ENCODE results near the gene OLA1.

The OLA1 gene

DNA sequence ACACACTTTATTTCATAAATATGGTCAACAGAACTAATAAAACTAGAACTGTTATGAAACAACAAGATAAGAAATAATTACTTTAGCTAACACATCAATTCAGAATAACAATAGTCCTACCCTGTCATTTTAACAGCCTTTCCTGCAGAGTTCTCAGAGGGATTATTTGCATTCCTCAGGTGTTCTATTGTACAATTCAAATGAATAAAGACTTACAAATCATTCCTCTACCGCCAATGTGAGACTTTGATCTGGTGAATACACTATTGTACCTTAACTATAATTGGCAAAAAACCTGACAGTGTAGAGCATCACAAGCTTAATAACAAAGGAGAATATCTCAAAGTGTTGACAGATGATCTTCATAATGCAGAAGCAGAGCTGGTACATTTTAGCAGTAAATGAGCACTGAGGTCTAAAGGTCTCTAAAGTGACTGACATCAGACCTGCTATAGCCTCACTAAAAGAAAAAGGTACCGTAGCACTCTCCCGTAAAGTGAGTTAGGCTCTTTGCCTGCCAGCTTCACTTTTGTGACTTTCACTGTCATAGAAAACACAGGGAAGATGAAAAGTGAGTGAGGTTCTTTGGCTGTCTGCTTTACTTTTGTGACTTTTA is 164.4 kb downstream of the OLA1 start:
- no peaks in the 10 kb centered on the region for H3K9me2 ChIP-seq (replicated peaks; ENCODE audit: insufficient read depth, low read length)
- no peaks in the 10 kb centered on the region for H3K4me1 ChIP-seq (ENCODE audit: low read length)
- no peaks in the 10 kb centered on the region for H3K79me2 ChIP-seq (ENCODE audit: low read length)
- no peak overlapping the region for H3K9ac ChIP-seq (ENCODE audit: low read length)
- H3K27me3 ChIP-seq (replicated peaks; ENCODE audit: insufficient read depth, low read length): no peaks in the 10 kb centered on the region
- no peak overlapping the region for H3K27ac ChIP-seq (ENCODE audit: low read length)
- H3K4me3 ChIP-seq (ENCODE audit: low read length): no peak overlapping the region
- no peaks in the 10 kb centered on the region for H4K20me1 ChIP-seq (ENCODE audit: insufficient read depth, low read length)
- H3K9me3 ChIP-seq (replicated peaks; ENCODE audit: insufficient read depth, low read length): no peaks in the 10 kb centered on the region
- TF ChIP-seq EZH2 (optimal IDR thresholded peaks at IDR 0.05; ENCODE audit: low read depth, low read length) (no peak), EZH2phosphoT487 (IDR thresholded peaks at IDR 0.05; ENCODE audit: low read length) (no peak)
- TF ChIP-seq, protein P1, sequence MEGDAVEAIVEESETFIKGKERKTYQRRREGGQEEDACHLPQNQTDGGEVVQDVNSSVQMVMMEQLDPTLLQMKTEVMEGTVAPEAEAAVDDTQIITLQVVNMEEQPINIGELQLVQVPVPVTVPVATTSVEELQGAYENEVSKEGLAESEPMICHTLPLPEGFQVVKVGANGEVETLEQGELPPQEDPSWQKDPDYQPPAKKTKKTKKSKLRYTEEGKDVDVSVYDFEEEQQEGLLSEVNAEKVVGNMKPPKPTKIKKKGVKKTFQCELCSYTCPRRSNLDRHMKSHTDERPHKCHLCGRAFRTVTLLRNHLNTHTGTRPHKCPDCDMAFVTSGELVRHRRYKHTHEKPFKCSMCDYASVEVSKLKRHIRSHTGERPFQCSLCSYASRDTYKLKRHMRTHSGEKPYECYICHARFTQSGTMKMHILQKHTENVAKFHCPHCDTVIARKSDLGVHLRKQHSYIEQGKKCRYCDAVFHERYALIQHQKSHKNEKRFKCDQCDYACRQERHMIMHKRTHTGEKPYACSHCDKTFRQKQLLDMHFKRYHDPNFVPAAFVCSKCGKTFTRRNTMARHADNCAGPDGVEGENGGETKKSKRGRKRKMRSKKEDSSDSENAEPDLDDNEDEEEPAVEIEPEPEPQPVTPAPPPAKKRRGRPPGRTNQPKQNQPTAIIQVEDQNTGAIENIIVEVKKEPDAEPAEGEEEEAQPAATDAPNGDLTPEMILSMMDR (IDR thresholded peaks at IDR 0.05; ENCODE audit: low read length): no peak
- H3F3A ChIP-seq (ENCODE audit: insufficient read depth, low read length): no peaks in the 10 kb centered on the region
- H3K4me2 ChIP-seq (ENCODE audit: low read depth, low read length): no peak overlapping the region
- H3K36me3 ChIP-seq (replicated peaks; ENCODE audit: insufficient read depth, low read length): no peaks in the 10 kb centered on the region
- no peak overlapping the region for H2AFZ ChIP-seq (ENCODE audit: low read length)
- no peak for DNase-seq

- H3K4me1 ChIP-seq (ENCODE audit: low read length): no peaks in the 10 kb centered on the region
- H3K9me3 ChIP-seq (replicated peaks; ENCODE audit: insufficient read depth, low read length): no peaks in the 10 kb centered on the region
- no peak overlapping the region for H3K9ac ChIP-seq (ENCODE audit: low read length)
- no peaks in the 10 kb centered on the region for H3K36me3 ChIP-seq (replicated peaks; ENCODE audit: insufficient read depth, low read length)
- no peaks in the 10 kb centered on the region for H4K20me1 ChIP-seq (ENCODE audit: insufficient read depth, low read length)
- no peaks in the 10 kb centered on the region for H3K27me3 ChIP-seq (replicated peaks; ENCODE audit: insufficient read depth, low read length)
- no peaks in the 10 kb centered on the region for H3K9me2 ChIP-seq (replicated peaks; ENCODE audit: insufficient read depth, low read length)
- no peaks in the 10 kb centered on the region for H3F3A ChIP-seq (ENCODE audit: insufficient read depth, low read length)
- no peak for DNase-seq
- H3K27ac ChIP-seq (ENCODE audit: low read length): no peak overlapping the region
- no peak for TF ChIP-seq EZH2 (optimal IDR thresholded peaks at IDR 0.05; ENCODE audit: low read depth, low read length)
- TF ChIP-seq, protein P1 (IDR thresholded peaks at IDR 0.05; ENCODE audit: low read length): no peak
- H3K4me3 ChIP-seq (ENCODE audit: low read length): no peak overlapping the region
- H3K4me2 ChIP-seq (ENCODE audit: low read depth, low read length): no peak overlapping the region
- no peak overlapping the region for H2AFZ ChIP-seq (ENCODE audit: low read length)
- H3K79me2 ChIP-seq (ENCODE audit: low read length): no peaks in the 10 kb centered on the region
These were observed 167.6 kb downstream of the OLA1 start for GRCh38 chr2:174080672-174081121.

- H3K9me2 ChIP-seq (replicated peaks; ENCODE audit: insufficient read depth, low read length): no peaks in the 10 kb centered on the region
- no peaks in the 10 kb centered on the region for H3K27me3 ChIP-seq (replicated peaks; ENCODE audit: insufficient read depth, low read length)
- H3K27ac ChIP-seq (ENCODE audit: low read length): no peak overlapping the region
- TF ChIP-seq EZH2 (optimal IDR thresholded peaks at IDR 0.05; ENCODE audit: low read depth, low read length) (no peak), EZH2phosphoT487 (IDR thresholded peaks at IDR 0.05; ENCODE audit: low read length) (no peak)
- TF ChIP-seq, protein P1 (IDR thresholded peaks at IDR 0.05; ENCODE audit: low read length): peak; percentile 40
- H3K9me3 ChIP-seq (replicated peaks; ENCODE audit: insufficient read depth, low read length): no peaks in the 10 kb centered on the region
- no peaks in the 10 kb centered on the region for H3F3A ChIP-seq (ENCODE audit: insufficient read depth, low read length)
- no peak overlapping the region for H3K4me3 ChIP-seq (ENCODE audit: low read length)
- no peaks in the 10 kb centered on the region for H4K20me1 ChIP-seq (ENCODE audit: insufficient read depth, low read length)
- no peaks in the 10 kb centered on the region for H3K79me2 ChIP-seq (ENCODE audit: low read length)
- no peak overlapping the region for H2AFZ ChIP-seq (ENCODE audit: low read length)
- H3K9ac ChIP-seq (ENCODE audit: low read length): no peak overlapping the region
- DNase-seq: peak; percentile 34
- H3K4me2 ChIP-seq (ENCODE audit: low read depth, low read length): no peak overlapping the region
- H3K4me1 ChIP-seq (ENCODE audit: low read length): no peaks in the 10 kb centered on the region
- H3K36me3 ChIP-seq (replicated peaks; ENCODE audit: insufficient read depth, low read length): no peaks in the 10 kb centered on the region
These were observed 170.1 kb downstream of the OLA1 start for GRCh38 chr2:174078275-174078674.
